Caki2 (cell line): ENCODE data around the gene SPATA2L. TPM values are rescaled to one million over a fixed set of nuclear protein-coding genes. Genes with fewer than 3 reads are reported as not detected.

Source experiments
- total RNA-seq: library from RNA; depleted of rRNA; stranded (reverse); fragments of >200 nt; shearing (Covaris generic); gene quantifications from 2 replicates; pipeline ENCODE4 v1.2.3, GENCODE V29; 2014; ENCODE audit warnings: low replicate concordance; rRNA removed

The SPATA2L gene
- total RNA-seq, 1 experiment from 2014 or later = 26.2 TPM

Other genes starting within 250 kb of the SPATA2L start
- gene ANKRD11, start 211.1 kb downstream of the SPATA2L start, total RNA-seq = 48.0 and 56.3 TPM in 2 replicates
- 58.6 and 65.0 TPM in 2 replicates for gene SPG7, start 193.3 kb downstream of the SPATA2L start, total RNA-seq
- gene RPL13, start 141.0 kb downstream of the SPATA2L start, total RNA-seq = 4,469 and 5,108 TPM in 2 replicates
- gene CPNE7, start 125.9 kb downstream of the SPATA2L start, total RNA-seq = 9.4 and 15.9 TPM in 2 replicates
- not detected in 2 replicates for gene DPEP1, start 88.1 kb downstream of the SPATA2L start, total RNA-seq
- 159 and 214 TPM in 2 replicates for gene CHMP1A, start 44.0 kb downstream of the SPATA2L start, total RNA-seq
- 13.8 and 21.9 TPM in 2 replicates for gene SPATA33, start 43.9 kb downstream of the SPATA2L start, total RNA-seq
- gene CDK10, start 15.0 kb downstream of the SPATA2L start, total RNA-seq = 48.7 and 65.2 TPM in 2 replicates
- 13.5 and 19.1 TPM in 2 replicates for gene VPS9D1, start 19.2 kb upstream of the SPATA2L start, total RNA-seq
- gene ZNF276, start 19.8 kb upstream of the SPATA2L start, total RNA-seq = 7.6 and 12.9 TPM in 2 replicates
- 33.5 and 36.8 TPM in 2 replicates for gene FANCA, start 114.9 kb upstream of the SPATA2L start, total RNA-seq
- 6.0 and 13.1 TPM in 2 replicates for gene SPIRE2, start 126.8 kb upstream of the SPATA2L start, total RNA-seq
- gene TCF25, start 171.9 kb upstream of the SPATA2L start, total RNA-seq = 141 and 237 TPM in 2 replicates
- gene MC1R, start 217.2 kb upstream of the SPATA2L start, total RNA-seq = 12.3 and 13.4 TPM in 2 replicates
- gene TUBB3, start 221.6 kb upstream of the SPATA2L start, total RNA-seq = 116 and 131 TPM in 2 replicates
- 91.8 and 94.0 TPM in 2 replicates for gene DEF8, start 247.1 kb upstream of the SPATA2L start, total RNA-seq